ENCODE results near the gene AAMP. TPM values are rescaled to one million over a fixed set of nuclear protein-coding genes. Genes with fewer than 3 reads are reported as not detected.

Gene AAMP
- total and polyA plus RNA-seq, 2 donors (not counting 3 experiments of a cell fraction or from before 2014, with no cell fraction given) = 69.3 to 84.4 TPM

DNA sequence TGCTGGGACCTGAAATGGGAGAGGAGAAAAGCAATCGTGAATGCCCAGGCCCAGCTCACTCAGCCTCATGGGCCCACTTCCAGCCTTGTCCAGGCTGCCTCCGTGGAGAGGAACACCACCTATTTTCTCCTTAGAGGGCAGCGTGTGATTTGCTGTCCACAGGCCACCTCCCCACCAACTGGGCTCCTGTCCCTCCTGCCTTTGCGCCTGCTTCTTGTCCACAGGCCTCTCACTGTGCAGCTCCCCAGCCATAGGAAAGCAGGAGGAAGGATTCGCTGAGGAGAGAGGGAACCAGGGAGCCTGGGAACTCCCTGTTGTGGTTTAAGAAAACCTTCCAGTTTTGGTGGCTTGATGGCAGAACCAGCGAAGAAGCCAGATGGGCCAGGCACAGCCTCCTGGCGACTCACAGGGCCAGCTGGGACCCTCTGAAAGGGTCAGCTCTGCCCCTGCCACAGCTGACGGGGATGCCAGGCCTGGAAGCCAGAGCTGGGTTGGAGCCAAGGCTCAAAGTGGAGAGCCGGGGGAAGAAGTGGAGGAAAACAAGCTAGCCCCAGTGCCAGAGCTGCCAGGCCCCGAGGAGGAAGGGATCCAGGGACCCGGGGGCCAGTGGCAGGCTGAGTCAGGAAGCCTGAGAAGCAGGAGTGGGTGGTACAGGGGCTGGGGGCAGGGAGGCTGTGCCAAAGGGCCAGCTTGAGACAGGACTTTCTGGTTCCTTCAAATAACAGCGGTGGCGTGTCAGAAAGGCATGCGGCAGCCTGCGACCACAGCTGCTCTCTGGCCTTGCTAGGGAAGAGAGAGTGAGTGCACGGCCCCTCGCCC lies 12.4 kb upstream of the AAMP start:
- Histone ChIP-seq H2AFZ (ENCODE audit: low read depth, low read length) (no peak overlapping the region), H4K20me1 (replicated peaks; ENCODE audit: control insufficient read depth, extremely low read depth, insufficient read depth, low read length) (no peaks in the 10 kb centered on the region), H3K9me3 (replicated peaks; ENCODE audit: control insufficient read depth, insufficient read depth, low read length) (no peaks in the 10 kb centered on the region), H3K27me3 (ENCODE audit: control insufficient read depth in 2 of 2, insufficient read depth in 2 of 2, low read length in 2 of 2) (no peaks in the 10 kb centered on the region), H3K9me1 (replicated peaks; ENCODE audit: control insufficient read depth, extremely low read depth, insufficient read depth, low read length) (no peaks in the 10 kb centered on the region), H3K4me2 (ENCODE audit: insufficient read depth, low read length) (peak overlapping the region; percentile 12), H3K9ac (replicated peaks; ENCODE audit: extremely low read depth, insufficient read depth, low read length) (peak overlapping the region; percentile 29), H3K27ac (ENCODE audit: insufficient read depth, low read depth, low read length) (peak overlapping the region; percentile 50), H3K79me2 (ENCODE audit: control insufficient read depth, insufficient read depth, low read length) (peaks cover 50% of the 10 kb centered on the region), H3K36me3 (ENCODE audit: control insufficient read depth in 2 of 2, extremely low read depth in 1 of 2, insufficient read depth in 2 of 2, low read length in 2 of 2) (peaks cover 12 to 40% of the 10 kb centered on the region in 2 experiments), H3K4me3 (replicated peaks in 1 of 3; ENCODE audit: insufficient read depth in 1 of 3, low read depth in 1 of 3, low read length in 3 of 3) (no peak overlapping the region), H3K4me1 (ENCODE audit: control insufficient read depth, extremely low read depth, insufficient read depth, low read length) (peaks cover 44% of the 10 kb centered on the region)
- ChIA-PET POLR2A (interaction anchor here (0.8 to 1.5 kb wide), 4 partner anchors 9 to 12 kb away, joined by 4 to 9 read pairs (median 4); partner anchors contain the start of genes AAMP and PNKD), CTCF (interaction anchor here (1.2 to 1.5 kb wide), 2 partner anchors 9 to 114 kb away, joined by 5 to 7 read pairs; no protein-coding TSS in a partner anchor)
- BruUV-seq (replicated peaks) = no TSS peak
- TF ChIP-seq JUN (IDR thresholded peaks at IDR 0.05; ENCODE audit: borderline replicate concordance, insufficient read depth, insufficient read length, low read depth) = no peak
- no peak for TF ChIP-seq POLR2AphosphoS5 (IDR thresholded peaks at IDR 0.05; ENCODE audit: insufficient read depth, low read depth, low read length)
- TF ChIP-seq FOS (IDR thresholded peaks at IDR 0.05; ENCODE audit: borderline replicate concordance, insufficient read depth, low read length) = no peak
- no peak for TF ChIP-seq GATA2 (IDR thresholded peaks at IDR 0.05; ENCODE audit: insufficient read depth, insufficient read length, low read depth, low read length)
- TF ChIP-seq, protein P1, sequence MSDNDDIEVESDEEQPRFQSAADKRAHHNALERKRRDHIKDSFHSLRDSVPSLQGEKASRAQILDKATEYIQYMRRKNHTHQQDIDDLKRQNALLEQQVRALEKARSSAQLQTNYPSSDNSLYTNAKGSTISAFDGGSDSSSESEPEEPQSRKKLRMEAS (IDR thresholded peaks at IDR 0.05; ENCODE audit: insufficient read depth, insufficient read length) = no peak
- TF ChIP-seq EZH2 (IDR thresholded peaks at IDR 0.05; ENCODE audit: borderline replicate concordance, low read depth, low read length, severe bottlenecking) = no peak
- no peak for TF ChIP-seq MYC (IDR thresholded peaks at IDR 0.05; ENCODE audit: low read depth, low read length)
- dilution Hi-C loops (cut with MboI; ENCODE audit: extremely low pct_ligation_motif_present, low sequenced_read_pairs) = no loop called here
- intact Hi-C loops (cut with micrococcal nuclease) = no loop called here
- peak; percentile 4 for FAIRE-seq
- peak; percentile 64 for DNase-seq (ENCODE audit: low read depth, low spot score)

Data from endothelial cell of umbilical vein (primary cell).